NCI-H128 (cell line): ENCODE measurements around the gene ZFTA.

Experiments
- DNase-seq: peaks from one replicate; lab custom pipeline; 2025; ENCODE audit not compliant: unreplicated experiment; lab: John Stamatoyannopoulos, UW

Gene ZFTA

GRCh38 chr11:63756919-63757761 lies 11.4 kb downstream of the ZFTA start:
- DNase-seq, result no peak

GRCh38 chr11:63749624-63750023 lies 19.0 kb downstream of the ZFTA start:
- DNase-seq, result no peak

- no peak for DNase-seq
Measured at GRCh38 chr11:63747011-63747410, 21.6 kb downstream of the ZFTA start.

- DNase-seq, result no peak
Measured at GRCh38 chr11:63745304-63746170, 23.0 kb downstream of the ZFTA start.

GRCh38 chr11:63738720-63739360 lies 29.7 kb downstream of the ZFTA start:
- peak; percentile 16 for DNase-seq

- DNase-seq, result no peak
Measured at GRCh38 chr11:63737718-63738117, 30.9 kb downstream of the ZFTA start.

GRCh38 chr11:63736864-63737263 lies 31.7 kb downstream of the ZFTA start:
- no peak for DNase-seq

GRCh38 chr11:63729326-63729725 lies 39.2 kb downstream of the ZFTA start:
- DNase-seq, result no peak

GRCh38 chr11:63720611-63721010 lies 48.0 kb downstream of the ZFTA start:
- no peak for DNase-seq

GRCh38 chr11:63719987-63720386 lies 48.6 kb downstream of the ZFTA start:
- no peak for DNase-seq

GRCh38 chr11:63719001-63719400 lies 49.6 kb downstream of the ZFTA start:
- no peak for DNase-seq
